ENCODE measurements around the gene SNX21. TPM values are rescaled to one million over a fixed set of nuclear protein-coding genes. Genes with fewer than 3 reads are reported as not detected.

The SNX21 gene
- total and polyA plus RNA-seq, 12 donors, result 35.1 to 183 (median 73.8) TPM

DNA sequence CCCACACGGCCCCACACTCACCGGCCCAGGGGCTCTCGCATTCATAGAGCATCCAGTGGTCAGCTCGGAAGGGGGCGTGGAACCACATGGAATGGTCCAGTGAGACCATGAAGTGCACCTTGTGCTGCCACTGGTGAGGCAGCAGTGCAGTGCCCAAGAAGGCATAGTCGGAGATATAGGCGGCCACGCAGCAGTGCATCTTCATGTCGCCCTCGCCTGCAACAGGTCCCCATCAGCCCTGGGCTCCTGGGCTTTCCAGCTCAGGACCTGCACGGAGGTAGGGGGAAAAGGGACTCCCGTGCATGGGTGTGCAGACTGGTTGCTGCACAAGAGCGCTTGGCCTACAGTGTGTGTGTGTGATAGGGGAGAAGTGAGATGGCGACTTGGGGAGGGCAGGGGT lies 9.9 kb downstream of the SNX21 start:
- Histone ChIP-seq H3K4me3 (no peak overlapping the region), H3K36me3 (replicated peaks in 1 of 2) (peaks cover 0 to 87% of the 10 kb centered on the region in 2 donors), H3K27me3 (no peaks in the 10 kb centered on the region), H3K4me1 (replicated peaks in 1 of 2) (peaks cover 12 to 34% of the 10 kb centered on the region in 2 donors), H3K9me3 (replicated peaks in 1 of 3) (no peaks in the 10 kb centered on the region), H3K27ac (peak overlapping the region in 3 of 5 donors; percentile 47 to 71 (median 63))
- 83 to 87% (median 85%) methylated on average over 3 to 14 of the region's 14 CpGs for WGBS, 4 donors
- TF ChIP-seq POLR2A (IDR thresholded peaks at IDR 0.05), result no peak
- no peak for DNase-seq
- intact Hi-C loops (cut with DNase I), result no loop called here

- no peaks in the 10 kb centered on the region for H3K9me3 ChIP-seq (replicated peaks in 1 of 3)
- peaks cover 0 to 78% of the 10 kb centered on the region in 2 donors for H3K36me3 ChIP-seq (replicated peaks in 1 of 2)
- intact Hi-C loops (cut with DNase I), result no loop called here
- TF ChIP-seq POLR2A (IDR thresholded peaks at IDR 0.05), result no peak
- TF ChIP-seq, protein P1, sequence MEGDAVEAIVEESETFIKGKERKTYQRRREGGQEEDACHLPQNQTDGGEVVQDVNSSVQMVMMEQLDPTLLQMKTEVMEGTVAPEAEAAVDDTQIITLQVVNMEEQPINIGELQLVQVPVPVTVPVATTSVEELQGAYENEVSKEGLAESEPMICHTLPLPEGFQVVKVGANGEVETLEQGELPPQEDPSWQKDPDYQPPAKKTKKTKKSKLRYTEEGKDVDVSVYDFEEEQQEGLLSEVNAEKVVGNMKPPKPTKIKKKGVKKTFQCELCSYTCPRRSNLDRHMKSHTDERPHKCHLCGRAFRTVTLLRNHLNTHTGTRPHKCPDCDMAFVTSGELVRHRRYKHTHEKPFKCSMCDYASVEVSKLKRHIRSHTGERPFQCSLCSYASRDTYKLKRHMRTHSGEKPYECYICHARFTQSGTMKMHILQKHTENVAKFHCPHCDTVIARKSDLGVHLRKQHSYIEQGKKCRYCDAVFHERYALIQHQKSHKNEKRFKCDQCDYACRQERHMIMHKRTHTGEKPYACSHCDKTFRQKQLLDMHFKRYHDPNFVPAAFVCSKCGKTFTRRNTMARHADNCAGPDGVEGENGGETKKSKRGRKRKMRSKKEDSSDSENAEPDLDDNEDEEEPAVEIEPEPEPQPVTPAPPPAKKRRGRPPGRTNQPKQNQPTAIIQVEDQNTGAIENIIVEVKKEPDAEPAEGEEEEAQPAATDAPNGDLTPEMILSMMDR (IDR thresholded peaks at IDR 0.05), result no peak
- no peak overlapping the region for H3K4me3 ChIP-seq
- DNase-seq, result no peak
- peak overlapping the region in 3 of 5 donors; percentile 36 to 45 (median 45) for H3K27ac ChIP-seq
- H3K4me1 ChIP-seq (replicated peaks in 1 of 2), result peaks cover 18 to 41% of the 10 kb centered on the region in 2 donors
- H3K27me3 ChIP-seq, result no peaks in the 10 kb centered on the region
Observed at GRCh38 chr20:45845452-45845851, 11.9 kb downstream of the SNX21 start.

- H3K36me3 ChIP-seq (replicated peaks in 1 of 2), result peaks cover 0 to 57% of the 10 kb centered on the region in 2 donors
- DNase-seq, result peak in 1 of 7 donors; percentile 23
- no peaks in the 10 kb centered on the region for H3K9me3 ChIP-seq (replicated peaks in 1 of 3)
- no peak overlapping the region for H3K4me3 ChIP-seq
- H3K4me1 ChIP-seq (replicated peaks in 1 of 2), result peaks cover 14 to 33% of the 10 kb centered on the region in 2 donors
- H3K27ac ChIP-seq, result peak overlapping the region in 2 of 5 donors; percentile 62 to 70
- TF ChIP-seq, protein P1 (IDR thresholded peaks at IDR 0.05), result no peak
- TF ChIP-seq POLR2A (IDR thresholded peaks at IDR 0.05), result no peak
- WGBS, 4 donors, result 86 to 91% (median 89%) methylated on average over 8 of the region's 8 CpGs
- H3K27me3 ChIP-seq, result no peaks in the 10 kb centered on the region
- intact Hi-C loops (cut with DNase I), result no loop called here
Observed at GRCh38 chr20:45848421-45848820, 14.8 kb downstream of the SNX21 start.

GRCh38 chr20:45848969-45849582 lies 15.5 kb downstream of the SNX21 start:
- Histone ChIP-seq H3K36me3 (replicated peaks in 1 of 2) (peaks cover 0 to 51% of the 10 kb centered on the region in 2 donors), H3K27ac (peak overlapping the region in 3 of 5 donors; percentile 64 to 70 (median 66)), H3K4me1 (replicated peaks in 1 of 2) (peaks cover 14 to 33% of the 10 kb centered on the region in 2 donors), H3K9me3 (replicated peaks in 1 of 3) (no peaks in the 10 kb centered on the region), H3K4me3 (no peak overlapping the region), H3K27me3 (no peaks in the 10 kb centered on the region)
- TF ChIP-seq, protein P1 (IDR thresholded peaks at IDR 0.05), result no peak
- peak in 1 of 2 donors; percentile 38 for TF ChIP-seq POLR2A (IDR thresholded peaks at IDR 0.05)
- 58 to 72% (median 60%) methylated on average over 8 of the region's 8 CpGs for WGBS, 4 donors
- peak; percentile 59 to 90 (median 83) for DNase-seq
- intact Hi-C loops (cut with DNase I), result no loop called here

DNA sequence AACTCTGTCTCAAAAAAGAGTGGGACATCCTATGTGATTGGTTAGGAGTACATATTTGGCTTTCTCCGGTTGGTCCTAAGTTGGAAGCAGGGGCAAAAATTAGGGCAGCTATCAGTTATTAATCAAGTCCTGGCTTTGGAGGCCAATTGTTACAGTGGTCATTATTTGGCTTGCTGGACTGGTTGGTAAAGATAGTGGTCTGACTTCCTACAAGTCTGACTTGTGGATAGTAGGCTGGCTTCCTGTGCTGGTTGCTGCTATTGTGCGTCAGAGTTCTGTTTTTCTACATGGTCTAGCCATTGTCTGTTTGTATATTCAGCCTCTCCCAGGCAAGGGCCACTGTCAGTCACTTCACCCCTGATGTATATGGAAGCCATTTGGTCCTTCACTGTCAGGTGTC lies 16.6 kb downstream of the SNX21 start:
- peak in 1 of 7 donors; percentile 12 for DNase-seq
- intact Hi-C loops (cut with DNase I), result no loop called here
- 94 to 100% (median 96%) methylated on average over 1 to 2 of the region's 2 CpGs for WGBS, 4 donors
- Histone ChIP-seq H3K4me1 (replicated peaks in 1 of 2) (peaks cover 19 to 42% of the 10 kb centered on the region in 2 donors), H3K27ac (peak overlapping the region in 4 of 5 donors; percentile 2 to 70 (median 65)), H3K4me3 (no peak overlapping the region), H3K9me3 (replicated peaks in 1 of 3) (no peaks in the 10 kb centered on the region), H3K27me3 (no peaks in the 10 kb centered on the region), H3K36me3 (replicated peaks in 1 of 2) (peaks cover 0 to 39% of the 10 kb centered on the region in 2 donors)
- TF ChIP-seq, protein P1 (IDR thresholded peaks at IDR 0.05), result no peak
- TF ChIP-seq POLR2A (IDR thresholded peaks at IDR 0.05), result no peak
